Measurements from ENCODE around the gene MRPS16.
A peak's percentile ranks its signal among the peaks of the same experiment; 100 is the strongest.
"Not testable (repeated sequence)": the region's sequence is repeated elsewhere in the genome, so short reads cannot be mapped to it uniquely, and the experiment has no call there.

Gene MRPS16

DNA sequence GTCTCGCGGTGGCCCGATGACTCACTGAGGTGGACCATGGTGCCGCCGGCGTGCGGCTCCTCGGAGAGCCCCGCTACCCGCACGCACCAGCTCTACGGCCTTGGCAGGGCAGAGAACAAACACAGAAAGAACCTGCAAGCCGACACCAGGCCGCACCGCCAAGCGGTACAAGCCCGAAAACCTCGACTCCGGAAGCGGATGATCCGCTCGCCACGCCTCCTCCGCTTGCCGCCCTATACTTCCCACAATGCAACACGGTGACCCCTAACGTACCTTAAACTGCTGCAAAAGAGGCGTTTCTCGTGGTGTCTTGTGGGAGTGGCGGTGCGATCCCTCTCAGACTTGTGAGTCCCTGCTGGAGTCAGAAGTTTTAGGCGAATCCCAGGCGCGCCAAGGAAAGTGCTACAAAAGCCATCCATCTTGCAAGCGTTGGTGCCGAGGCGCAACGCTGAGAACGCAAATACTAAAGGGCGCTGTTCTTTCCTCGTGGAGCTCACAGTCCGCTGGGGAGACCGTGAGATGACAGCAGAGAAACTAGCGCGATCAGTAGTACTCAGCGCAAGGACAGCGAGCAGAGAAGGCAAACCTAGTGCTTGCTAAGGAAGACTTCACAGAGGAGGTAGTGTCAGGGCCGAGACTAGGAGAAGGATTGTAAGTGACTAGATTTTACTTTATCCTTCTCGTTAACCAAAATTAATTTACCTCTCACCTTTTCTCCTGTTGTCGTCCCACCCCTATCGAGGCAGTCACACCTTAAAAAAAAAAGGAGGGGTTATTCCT lies at the start of gene MRPS16:
MRPS16 (minus strand) TSS at position 200 of the 780 bp plus-strand sequence; CDS start at position 38, 162 bp downstream.
- peak; percentile 97 for DNase-seq

DNA sequence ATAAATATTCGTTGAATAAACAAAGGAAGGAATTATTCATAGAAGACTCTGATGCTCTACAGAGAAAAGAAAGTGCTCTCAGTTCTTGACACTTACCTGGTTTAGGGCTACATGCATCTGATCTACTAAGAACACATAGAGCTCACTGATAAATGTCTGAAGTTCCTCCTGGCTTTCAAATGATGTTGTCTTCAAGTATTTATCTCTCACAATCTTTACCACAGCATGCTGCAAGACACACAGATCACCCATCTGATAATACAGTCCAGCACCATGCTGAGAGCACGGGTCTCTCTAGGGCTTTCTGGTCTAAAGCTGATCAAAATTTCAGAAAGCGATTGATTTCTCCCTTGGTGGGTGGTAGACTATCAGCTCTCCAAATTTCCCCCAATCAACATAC lies 44.5 kb upstream of the MRPS16 start:
- no peak for DNase-seq

DNA sequence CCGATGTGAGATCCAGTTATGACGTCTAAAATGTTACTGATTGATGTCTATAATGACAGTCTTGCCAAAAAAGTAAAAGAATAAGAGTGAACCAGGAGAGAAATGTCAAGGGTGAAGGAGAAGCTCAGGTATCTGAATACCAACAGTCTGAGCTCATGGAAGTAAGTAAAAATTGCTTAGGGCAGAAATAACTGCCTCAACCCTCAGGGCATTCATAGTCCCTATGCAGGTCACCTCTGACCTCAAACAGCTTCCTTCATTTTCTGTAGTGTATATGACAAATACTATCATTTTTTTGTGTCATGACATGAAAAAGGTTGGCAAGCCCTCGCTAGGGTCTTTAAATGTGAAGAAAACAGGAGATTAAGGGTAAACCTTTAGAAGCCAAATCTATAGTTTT lies 41.0 kb upstream of the MRPS16 start:
- DNase-seq, result no peak

DNA sequence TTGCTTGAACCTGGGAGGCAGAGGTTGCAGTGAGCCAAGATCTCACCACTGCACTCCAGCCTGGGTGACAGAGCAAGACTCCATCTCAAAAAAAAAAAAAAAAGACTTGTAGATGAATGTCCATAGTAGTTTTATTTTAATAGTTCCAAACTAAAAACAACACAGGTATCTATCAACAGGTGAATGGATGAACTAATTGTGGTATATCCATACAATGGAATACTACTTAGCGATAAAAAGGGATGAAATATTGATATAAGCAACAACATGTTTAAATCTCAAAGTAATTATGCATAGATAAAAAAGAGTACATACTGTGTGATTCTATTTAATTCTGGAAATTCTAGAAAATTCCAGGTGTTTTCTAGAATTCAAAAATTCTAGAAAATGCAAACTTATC lies 37.5 kb upstream of the MRPS16 start:
- no peak for DNase-seq

DNA sequence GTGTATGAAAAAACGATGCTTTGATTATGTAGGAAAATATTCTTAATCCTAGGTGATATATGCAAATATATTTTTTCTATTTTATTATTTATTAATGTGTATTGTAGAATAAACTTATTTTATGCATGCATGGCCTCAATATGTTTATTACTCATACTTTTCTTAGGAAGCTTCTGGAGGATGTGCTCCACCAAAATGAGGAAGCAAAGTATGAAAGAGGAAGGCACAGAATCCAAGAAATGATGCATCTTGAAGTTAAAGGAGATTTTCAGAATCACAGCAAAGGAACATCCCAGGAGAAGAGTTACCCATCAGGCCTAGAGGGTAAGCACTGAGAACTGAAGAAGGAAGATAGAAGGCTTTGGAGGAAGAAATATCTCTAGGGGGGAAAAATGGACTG lies 35.0 kb upstream of the MRPS16 start:
- DNase-seq, result no peak

DNA sequence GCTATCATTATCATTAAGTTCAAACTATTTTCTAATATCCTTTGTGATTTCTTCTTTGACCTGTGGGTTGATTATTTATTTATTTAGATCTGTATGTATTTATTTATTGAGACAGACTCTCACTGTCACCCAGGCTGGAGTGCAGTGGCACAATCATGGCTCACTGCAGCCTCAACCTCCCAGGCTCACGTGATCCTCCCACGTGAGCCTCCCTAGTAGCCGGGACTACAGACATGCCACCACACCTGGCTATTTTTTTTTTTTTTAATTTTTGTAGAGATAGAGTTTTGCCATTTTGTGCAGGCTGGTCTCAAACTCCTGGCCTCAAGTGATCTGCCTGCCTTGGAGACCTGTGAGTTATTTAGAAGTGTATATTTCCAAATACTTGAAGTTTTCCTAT lies 28.7 kb upstream of the MRPS16 start:
- DNase-seq, result no peak

DNA sequence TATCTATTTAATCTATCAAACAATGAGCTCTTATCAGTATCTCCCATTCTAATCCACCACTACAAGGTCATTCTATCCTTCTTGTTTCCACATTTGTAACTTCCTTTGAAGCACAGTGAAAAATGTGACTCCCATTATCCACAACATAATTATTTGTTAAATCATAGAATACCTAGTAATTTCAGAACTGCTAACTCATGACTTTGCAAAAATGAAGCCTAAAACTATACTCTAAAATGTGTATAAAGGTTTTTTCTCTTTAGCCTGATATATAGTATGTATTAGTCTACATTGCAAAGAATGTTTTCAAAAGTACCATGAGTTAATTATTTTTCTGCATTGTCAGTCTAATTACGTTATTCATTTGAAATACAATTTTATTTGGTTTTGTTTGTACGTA lies 12.0 kb upstream of the MRPS16 start:
- no peak for DNase-seq

DNA sequence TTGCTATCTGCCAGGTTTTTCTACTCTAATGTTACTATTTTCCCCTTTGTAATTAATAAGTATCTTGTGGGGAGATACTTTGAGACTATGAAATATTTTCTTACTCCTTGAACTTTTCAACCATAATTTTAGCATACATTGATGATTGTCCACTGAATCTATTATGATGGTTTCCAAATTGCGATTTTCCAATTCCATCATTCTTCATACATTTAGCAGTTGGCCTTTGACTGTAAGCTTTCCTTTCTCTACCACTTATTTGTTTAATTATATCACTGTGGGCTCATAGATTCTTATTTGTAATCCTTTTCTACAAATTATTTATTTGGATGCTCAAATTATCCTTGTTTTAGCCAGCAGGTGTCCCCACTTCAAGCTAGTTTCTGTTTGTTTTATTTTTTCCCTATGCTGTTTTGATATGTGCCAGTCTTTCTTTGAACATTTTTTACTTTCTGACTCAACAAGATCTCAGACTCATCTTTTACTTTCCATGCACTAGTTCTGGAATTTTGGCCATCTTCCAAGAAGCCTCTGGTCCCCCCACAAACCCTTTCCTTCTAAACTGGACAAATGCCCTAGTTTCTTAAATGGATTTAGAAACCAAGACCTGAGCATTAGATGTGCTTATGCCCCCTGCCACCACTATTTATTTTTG lies 11.4 kb upstream of the MRPS16 start:
- DNase-seq, result peak; percentile 63

DNA sequence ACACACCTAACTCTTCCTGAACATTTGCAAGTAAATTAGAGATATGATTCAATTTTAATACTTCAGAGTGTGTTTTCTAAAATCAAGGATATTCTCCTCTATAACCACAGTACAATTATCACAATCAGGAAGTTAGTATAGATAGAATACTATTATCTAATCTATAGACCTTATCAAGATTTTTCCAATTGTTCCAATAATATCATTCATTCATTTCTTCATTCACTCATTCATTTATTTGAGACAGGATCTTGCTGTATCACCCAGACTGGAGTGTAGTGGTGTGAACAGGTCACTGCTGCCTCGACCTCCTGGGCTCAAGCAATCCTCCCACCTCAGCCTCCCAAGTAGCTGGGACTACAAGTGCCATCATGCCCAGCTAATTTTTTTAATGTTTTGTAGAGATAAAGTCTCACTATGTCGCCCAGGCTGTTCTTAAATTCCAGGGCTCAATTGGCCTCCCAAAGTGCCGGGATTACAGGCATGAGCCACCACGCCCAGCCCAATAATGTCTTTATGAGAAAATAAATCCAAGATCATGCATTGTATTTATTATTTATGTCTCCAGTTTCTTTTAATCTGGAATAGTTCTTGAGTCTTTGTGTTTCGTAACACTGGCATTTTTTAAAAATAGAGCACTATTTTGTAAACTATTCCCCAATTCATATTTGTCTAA lies 10.6 kb upstream of the MRPS16 start:
- no peak for DNase-seq

DNA sequence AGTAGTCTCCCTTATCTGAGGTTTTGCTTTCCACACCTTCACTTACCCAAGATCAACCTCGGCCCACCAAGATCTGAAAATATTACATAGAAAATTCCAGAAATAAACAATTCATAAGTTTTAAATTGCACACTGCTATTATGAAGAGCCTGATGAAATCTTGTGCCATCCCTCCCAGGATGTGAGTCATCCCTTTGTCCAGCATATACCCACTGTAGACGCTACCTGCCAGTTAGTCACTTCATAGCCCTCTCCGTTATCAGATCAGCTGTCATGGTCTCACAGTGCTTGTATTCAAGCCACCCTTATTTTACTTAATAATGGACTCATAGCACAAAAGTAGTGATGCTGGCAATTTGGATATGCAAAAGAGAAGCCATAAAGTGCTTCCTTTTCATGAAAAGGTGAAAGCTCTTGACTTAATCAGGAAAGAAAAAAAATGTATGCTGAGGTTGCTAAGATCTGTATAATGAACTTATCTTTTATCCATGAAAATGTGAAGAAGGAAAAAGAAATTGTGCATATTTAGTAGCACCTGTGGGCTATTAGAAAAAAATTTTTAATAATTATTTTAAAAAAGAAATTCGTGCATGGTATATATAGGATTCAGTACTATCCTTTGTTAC lies 9.8 kb upstream of the MRPS16 start:
- DNase-seq, result peak; percentile 73

DNA sequence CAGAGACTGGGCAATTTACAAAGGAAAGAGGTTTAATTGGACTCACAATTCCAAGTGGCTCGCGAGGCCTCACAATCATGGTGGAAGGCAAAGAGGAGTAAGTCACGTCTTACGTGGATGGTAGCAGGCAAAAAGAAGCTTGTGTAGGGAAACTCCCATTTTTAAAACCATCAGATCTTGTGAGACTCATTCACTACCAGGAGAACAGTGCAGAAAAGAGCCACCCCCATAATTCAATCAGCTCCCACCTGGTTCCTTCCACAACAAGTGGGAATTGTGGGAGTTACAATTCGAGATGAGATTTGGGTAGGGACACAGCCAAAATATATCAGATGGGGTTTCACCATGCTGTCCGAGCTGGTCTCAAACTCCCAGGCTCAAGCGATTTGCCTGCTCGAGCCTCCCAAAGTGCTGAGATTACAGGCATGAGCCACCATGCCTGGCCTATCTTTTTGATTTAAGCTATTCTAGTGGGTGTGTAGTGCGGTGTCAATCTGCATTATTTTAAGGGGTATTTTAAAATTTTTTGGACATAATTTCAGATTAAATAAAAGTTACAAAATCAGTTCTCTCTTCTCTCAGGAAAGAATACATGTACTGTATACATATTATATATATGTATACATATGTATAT lies 9.0 kb upstream of the MRPS16 start:
- DNase-seq, result no peak

DNA sequence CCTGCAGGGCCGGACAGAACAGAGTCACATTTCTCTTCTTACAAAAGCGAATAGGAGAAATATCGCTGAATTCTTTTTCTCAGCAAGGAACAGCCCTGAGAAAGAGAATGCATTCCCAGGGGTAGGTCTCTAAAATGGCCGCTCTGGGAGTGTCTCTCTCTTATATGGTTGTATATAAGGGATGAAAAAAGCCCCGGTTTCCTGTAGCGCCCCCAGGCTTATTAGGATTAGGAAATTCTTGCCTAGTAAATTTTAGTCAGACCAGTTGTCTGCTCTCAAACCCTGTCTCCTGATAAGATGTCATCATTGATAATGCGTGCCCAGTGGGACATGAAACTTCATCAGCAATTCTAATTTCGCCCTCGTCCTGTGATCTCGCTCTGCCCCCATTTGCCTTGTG lies 6.2 kb upstream of the MRPS16 start:
- DNase-seq, result not testable (repeated sequence)

DNA sequence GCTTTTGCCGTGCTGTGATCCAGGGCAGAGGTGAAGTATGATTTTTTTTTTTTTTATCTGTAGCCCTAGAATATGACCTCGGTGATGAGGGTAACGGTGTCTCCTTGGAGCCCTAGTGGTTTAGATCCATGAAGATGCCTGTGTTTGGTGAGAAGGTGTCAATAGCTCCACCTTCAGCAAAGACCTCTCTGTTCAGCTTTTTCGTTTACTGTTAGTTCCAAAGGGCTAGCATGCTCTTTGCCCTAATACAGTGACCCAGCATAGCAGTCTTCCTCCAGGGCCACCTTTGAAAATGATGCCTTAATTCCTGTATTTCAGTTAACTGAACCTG lies 746 bp upstream of the MRPS16 start:
- DNase-seq, result no peak

DNA sequence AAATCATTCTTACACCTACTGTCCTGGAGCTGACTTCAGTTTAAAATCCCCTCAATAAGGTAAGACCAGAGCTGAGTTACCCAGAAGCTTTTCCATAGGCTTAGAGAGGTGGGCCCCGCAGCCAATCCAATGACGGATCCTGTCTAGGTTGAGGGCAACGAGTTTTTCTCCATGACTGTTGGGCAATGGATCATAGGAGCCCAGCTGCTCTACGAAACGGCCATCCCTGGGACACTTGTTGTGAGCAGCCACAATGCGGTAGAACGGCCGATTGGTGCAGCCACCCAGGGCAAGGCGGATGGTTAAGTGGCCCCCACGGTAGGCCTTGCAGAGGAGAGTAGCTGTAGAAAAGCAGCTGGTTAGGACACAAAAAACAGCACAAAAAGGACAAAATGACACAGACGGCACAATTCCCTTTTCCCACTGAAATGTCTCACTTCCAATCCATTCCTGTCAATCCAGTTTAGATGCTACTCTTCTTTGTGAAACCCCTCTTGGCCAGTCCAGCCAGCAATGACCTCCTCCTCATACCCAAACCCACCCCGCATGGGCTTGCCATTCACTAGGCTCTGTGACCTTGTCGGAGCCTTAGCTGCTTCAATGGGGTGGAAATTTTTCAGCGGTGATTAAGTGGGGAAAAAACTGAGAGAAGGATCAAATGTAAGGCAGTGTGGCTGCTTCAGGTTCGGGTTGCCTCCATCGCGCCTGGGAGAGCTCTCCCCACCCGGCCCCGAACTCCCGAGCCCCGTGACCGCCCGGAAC lies 580 bp downstream of the MRPS16 start:
- no peak for DNase-seq

DNA sequence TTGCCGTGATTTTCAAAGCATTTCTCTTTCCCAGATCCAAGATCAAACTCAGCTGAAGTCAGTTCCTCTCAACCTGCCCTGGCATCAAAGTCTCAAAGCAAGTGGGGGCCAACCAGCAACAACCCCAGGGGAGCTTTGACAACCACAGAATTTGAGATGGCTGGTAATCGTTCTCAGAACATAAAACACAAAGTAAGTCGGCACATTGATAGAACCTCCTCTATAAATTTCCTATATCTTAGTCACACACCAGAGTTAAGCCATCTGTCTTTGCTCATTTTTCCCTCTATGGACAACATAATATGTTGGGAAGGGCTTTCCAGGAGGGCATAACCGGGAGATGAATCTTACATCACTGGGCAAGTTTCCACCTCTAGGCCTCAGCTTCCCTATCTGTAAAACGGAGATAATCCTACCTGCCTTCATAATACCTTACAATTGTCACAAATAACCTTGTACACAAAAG lies 4.2 kb downstream of the MRPS16 start:
- no peak for DNase-seq

DNA sequence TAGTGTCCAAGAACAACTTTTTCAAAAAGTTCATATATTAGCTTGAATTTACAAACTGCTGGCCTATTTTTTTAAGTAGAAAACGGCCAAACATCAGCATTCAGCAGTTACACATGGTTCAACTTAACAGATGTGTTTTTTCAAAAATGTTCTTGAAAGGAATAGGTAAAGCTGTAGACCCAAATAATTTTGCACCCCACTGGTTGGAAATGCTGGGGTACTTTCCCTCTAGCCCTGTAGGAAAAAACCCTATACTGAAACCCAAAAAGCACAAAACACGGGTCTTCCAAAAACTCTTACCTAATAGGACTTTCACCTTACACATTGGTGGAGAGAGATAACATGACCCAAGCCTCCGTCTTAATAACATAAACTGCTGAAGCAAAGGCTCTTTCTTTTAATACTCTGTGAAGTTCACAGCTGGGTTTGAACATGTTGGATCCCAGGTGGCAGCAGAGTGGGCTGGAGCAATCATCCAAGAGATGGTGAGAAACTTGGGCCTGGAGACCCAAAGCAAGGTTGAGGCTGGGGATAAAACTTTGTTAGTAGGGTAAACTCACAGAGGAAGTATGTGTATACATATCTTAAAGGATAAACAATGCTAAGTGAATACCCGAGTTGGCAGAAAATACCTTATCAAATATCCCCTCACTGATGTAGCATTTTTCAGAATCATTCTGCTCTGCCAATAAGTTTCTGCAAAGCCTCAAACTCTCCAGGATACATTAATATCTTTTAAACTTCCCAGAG lies 4.8 kb downstream of the MRPS16 start:
- no peak for DNase-seq

DNA sequence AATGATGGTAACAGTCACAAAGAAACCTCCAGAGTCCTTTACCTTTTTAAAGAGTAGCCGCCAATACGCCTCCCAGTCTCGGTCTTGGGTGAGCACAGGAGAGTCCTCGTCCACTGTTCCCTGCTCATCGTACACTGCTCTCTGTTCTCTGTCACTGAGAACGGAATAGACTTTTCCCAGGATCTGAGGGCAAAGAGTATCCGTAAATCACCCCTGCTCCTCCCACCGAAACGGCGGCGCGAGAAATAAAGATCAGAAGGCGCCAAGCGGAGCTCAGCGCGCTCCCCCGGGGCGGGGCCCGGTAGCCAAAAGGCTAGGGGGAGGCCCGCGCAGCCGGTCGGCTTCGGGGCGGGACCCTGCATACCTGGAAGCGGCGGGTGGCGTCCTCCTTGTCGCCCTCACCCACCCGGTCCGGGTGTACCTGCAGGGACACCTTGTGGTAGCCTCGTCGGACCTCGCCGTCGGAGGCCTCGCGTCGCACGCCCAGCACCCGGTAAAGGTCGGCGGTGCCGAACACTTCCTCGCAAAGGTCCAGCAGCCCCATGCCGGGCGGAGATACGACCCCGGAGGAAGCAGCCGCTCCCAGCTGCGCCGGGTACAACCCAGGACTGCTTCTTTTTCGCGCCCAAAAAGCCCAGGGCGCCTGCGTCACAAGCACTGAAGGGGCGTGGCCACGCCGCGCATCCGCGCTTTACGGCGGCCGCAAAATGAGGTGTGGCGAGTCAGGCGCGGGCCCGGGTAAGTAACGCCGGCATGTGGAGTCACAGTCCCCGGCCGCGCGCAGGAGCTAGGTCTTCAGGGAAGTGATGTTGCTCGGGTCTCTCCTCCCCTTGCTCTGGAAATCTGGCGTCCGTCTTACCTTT lies 5.6 kb downstream of the MRPS16 start, which contains the start of gene DNAJC9:
DNAJC9 (minus strand) TSS at position 610 of the 863 bp plus-strand sequence; CDS start at position 544, 66 bp downstream.
- peak; percentile 95 for DNase-seq

DNA sequence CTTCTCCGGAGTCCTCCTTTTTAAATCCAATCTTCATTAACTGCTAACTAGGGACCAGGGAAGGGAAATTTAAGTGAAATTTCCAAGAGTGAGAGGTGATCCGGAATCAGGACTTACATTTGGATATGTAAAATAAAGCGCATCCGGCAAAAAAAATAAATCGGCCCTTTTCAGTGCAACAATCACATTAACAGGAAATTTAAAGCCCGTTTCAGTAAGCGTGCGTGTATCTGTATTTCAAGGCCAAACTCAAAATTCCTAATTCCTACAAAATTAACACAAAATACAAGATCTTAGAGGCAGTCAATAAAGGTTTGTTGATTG lies 6.2 kb downstream of the MRPS16 start:
- no peak for DNase-seq

DNA sequence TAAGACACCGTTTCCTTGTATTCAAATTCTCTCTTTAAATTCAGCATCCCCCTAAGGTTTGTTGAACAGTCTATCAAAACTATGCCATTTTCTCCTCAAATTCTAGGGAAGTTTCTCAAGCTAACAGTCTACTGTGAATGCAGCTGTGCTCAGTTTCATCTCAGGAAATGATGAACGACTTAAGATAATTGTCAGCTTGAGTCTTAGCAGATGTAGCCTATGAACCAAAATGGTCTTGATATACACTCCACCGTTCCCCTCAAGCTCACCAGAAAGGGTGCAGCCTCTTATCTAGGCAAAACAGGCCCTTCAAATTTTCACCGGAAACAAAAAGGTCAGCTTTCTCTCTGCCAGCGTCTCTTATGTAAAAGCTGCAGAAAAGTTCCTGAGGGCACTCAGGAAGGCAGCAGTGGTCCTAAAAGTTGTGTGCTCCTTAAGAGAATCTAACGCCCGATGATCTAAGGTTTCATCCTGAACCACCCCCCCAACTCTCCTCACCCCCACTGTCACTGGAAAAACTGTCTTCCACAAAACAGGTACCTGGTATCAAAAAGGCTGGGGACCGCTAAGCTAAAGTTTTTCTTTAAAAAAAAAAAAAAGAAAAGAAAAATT lies 7.5 kb downstream of the MRPS16 start:
- DNase-seq, result no peak

DNA sequence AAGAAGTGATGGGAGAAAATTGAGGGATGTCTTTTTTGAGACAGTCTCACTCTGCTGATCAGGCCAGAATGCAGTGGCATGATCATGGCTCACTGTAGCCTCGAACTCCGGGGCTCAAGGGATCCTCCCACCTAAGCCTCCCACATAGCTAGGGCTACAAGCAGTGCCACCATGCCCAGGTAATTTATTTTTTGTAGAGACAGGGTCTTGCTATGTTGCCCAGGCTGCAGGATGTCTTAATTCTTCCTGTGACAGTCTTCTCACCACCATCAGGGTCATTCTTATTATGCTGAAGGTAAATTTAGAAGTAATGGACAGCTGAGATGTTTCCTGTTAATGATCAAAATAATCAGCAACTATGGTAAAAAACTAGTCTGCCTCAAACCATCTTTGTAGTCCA lies 12.5 kb downstream of the MRPS16 start:
- no peak for DNase-seq
